ENCODE measurements around the gene COG7. TPM values are rescaled to one million over a fixed set of nuclear protein-coding genes. Genes with fewer than 3 reads are reported as not detected.

COG7 gene
- total RNA-seq, 2 donors from 2014 or later: 19.5 to 43.5 TPM

- no peak for TF ChIP-seq POLR2A (IDR thresholded peaks at IDR 0.05)
- TF ChIP-seq, protein P1, sequence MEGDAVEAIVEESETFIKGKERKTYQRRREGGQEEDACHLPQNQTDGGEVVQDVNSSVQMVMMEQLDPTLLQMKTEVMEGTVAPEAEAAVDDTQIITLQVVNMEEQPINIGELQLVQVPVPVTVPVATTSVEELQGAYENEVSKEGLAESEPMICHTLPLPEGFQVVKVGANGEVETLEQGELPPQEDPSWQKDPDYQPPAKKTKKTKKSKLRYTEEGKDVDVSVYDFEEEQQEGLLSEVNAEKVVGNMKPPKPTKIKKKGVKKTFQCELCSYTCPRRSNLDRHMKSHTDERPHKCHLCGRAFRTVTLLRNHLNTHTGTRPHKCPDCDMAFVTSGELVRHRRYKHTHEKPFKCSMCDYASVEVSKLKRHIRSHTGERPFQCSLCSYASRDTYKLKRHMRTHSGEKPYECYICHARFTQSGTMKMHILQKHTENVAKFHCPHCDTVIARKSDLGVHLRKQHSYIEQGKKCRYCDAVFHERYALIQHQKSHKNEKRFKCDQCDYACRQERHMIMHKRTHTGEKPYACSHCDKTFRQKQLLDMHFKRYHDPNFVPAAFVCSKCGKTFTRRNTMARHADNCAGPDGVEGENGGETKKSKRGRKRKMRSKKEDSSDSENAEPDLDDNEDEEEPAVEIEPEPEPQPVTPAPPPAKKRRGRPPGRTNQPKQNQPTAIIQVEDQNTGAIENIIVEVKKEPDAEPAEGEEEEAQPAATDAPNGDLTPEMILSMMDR (IDR thresholded peaks at IDR 0.05): no peak
- DNase-seq (peak; percentile 63 to 78 (median 72)), ATAC-seq (peak; percentile 79)
- no peaks in the 10 kb centered on the region for H3K9me3 ChIP-seq
- peak overlapping the region in 3 of 4 donors; percentile 51 to 62 (median 58) for H3K27ac ChIP-seq
- intact Hi-C loops (cut with DNase I): no loop called here
- H3K27me3 ChIP-seq: no peaks in the 10 kb centered on the region
- WGBS, 2 donors: 9 to 12% methylated on average over 5 of the region's 5 CpGs
- peaks cover 37% of the 10 kb centered on the region for H3K4me1 ChIP-seq
- no peak overlapping the region for H3K4me3 ChIP-seq
- no peaks in the 10 kb centered on the region for H3K36me3 ChIP-seq (replicated peaks in 1 of 2; ENCODE audit: insufficient read depth in 1 of 2, low read depth in 2 of 2)
These were observed 87.3 kb downstream of the COG7 start for GRCh38 chr16:23365602-23366240.

DNA sequence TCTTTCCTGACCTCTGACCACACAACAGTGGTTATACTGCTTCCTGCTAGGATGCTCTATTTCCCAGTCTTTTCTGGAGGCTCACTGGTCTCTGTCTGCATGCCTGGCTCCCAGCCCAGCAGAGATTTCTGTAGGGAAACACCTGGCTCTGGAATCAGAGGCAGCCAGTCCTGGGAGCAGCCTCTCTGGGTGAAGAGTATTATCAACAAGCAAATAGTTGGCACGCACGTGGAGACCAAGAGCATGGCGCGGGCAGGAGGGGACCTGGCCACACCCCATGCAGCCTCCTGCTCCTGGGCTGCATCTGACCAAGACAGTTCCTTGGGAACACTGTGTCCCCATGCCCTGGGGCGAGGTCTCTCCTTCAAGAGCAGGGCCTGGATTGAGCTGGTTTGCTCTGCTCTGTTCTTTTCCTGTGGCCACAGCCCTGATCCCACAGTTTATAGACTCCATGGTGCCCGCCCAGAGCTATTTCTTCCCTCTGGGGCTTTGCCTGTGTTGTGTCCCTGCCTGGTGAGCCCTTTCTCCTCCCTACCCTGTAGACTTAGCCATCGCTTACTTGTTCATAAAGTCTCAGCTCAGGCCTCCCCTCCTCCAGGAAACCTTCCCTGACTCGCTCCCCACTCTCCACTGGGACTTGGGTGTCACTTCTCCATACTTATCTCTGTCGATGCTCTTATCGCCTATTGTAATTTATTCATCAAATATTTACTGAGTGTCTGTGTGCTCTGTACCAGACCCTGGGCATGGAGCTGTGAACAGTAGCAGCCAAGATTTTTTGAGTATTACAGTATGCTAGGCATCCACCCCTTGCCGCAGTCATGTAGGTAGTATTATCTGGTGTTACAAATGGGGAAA, 90.3 kb downstream of the COG7 start:
- Histone ChIP-seq H3K9me3 (no peaks in the 10 kb centered on the region), H3K4me1 (peaks cover 37% of the 10 kb centered on the region), H3K36me3 (replicated peaks in 1 of 2; ENCODE audit: insufficient read depth in 1 of 2, low read depth in 2 of 2) (no peaks in the 10 kb centered on the region), H3K27ac (peak overlapping the region; percentile 52 to 79 (median 74)), H3K27me3 (no peaks in the 10 kb centered on the region), H3K4me3 (no peak overlapping the region)
- DNase-seq (peak; percentile 69 to 88 (median 76)), ATAC-seq (peak; percentile 81)
- intact Hi-C loops (cut with DNase I): no loop called here
- 37 to 54% methylated on average over 6 to 11 of the region's 11 CpGs for WGBS, 2 donors
- no peak for TF ChIP-seq POLR2A (IDR thresholded peaks at IDR 0.05)
- TF ChIP-seq, protein P1 (IDR thresholded peaks at IDR 0.05): no peak

GRCh38 chr16:23359092-23359760, 93.8 kb downstream of the COG7 start:
- no peaks in the 10 kb centered on the region for H3K9me3 ChIP-seq
- no peaks in the 10 kb centered on the region for H3K27me3 ChIP-seq
- no peak overlapping the region for H3K4me3 ChIP-seq
- intact Hi-C loops (cut with DNase I): no loop called here
- TF ChIP-seq POLR2A (IDR thresholded peaks at IDR 0.05): no peak
- TF ChIP-seq, protein P1 (IDR thresholded peaks at IDR 0.05): no peak
- 81 to 86% methylated on average over 8 of the region's 8 CpGs for WGBS, 2 donors
- no peaks in the 10 kb centered on the region for H3K36me3 ChIP-seq (replicated peaks in 1 of 2; ENCODE audit: insufficient read depth in 1 of 2, low read depth in 2 of 2)
- H3K4me1 ChIP-seq: peaks cover 18% of the 10 kb centered on the region
- no peak overlapping the region for H3K27ac ChIP-seq
- DNase-seq (no peak), ATAC-seq (no peak)

GRCh38 chr16:23357761-23358290, 95.2 kb downstream of the COG7 start:
- ATAC-seq: no peak
- intact Hi-C loops (cut with DNase I): no loop called here
- 89 to 97% methylated on average over 3 to 8 of the region's 8 CpGs for WGBS, 2 donors

More at GRCh38 chr16:23357761-23358290, 95.2 kb downstream of the COG7 start:
- DNase-seq: no peak
- H3K9me3 ChIP-seq: no peaks in the 10 kb centered on the region
- H3K4me3 ChIP-seq: no peak overlapping the region
- peaks cover 16% of the 10 kb centered on the region for H3K4me1 ChIP-seq
- H3K36me3 ChIP-seq (replicated peaks in 1 of 2; ENCODE audit: insufficient read depth in 1 of 2, low read depth in 2 of 2): no peaks in the 10 kb centered on the region
- H3K27me3 ChIP-seq: no peaks in the 10 kb centered on the region
- TF ChIP-seq POLR2A (IDR thresholded peaks at IDR 0.05): no peak
- TF ChIP-seq, protein P1 (IDR thresholded peaks at IDR 0.05): no peak
- no peak overlapping the region for H3K27ac ChIP-seq

All from body of pancreas (tissue), 4 donors.